Subcutaneous adipose tissue (tissue), 4 donors: ENCODE results near the gene SLC22A2. TPM values are rescaled to one million over a fixed set of nuclear protein-coding genes. Genes with fewer than 3 reads are reported as not detected.

Experiments
- total RNA-seq, 4 donors: library from RNA; depleted of rRNA; stranded (reverse); fragments of >200 nt; gene quantifications; one replicate each; pipeline ENCODE4 v1.1.0, GENCODE V29; 2016
- TF ChIP-seq, protein P1 (sequence below): fragments of 450-650 bp; IDR thresholded peaks from one replicate; pipeline ENCODE4 v1.5.1; 2016; ENCODE audit warnings: low read depth, mild to moderate bottlenecking, control low read depth, antibody characterized with exemption, moderate library complexity

SLC22A2 gene
- total RNA-seq, 4 donors from 2014 or later, result not detected

DNA sequence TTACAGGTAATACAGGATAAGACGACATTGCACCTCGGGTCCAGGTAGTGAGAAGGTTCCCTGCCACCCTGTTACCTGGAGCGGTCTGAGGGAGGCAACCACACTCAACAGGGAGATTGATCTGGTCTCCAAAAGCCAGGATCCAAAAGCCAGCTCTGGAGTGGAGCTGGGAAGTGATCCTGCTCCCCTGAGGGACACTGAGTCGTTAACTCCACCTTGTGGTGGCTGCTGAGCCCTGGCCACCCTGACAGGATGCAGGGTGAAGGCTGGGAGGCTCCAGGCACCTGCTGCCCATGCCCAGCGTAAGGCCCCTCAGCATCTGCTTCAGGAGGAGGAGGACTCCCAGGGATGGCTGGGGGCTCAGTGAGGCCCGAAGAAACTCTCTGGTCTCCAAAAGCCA lies 38.7 kb upstream of the SLC22A2 start:
- TF ChIP-seq, protein P1, sequence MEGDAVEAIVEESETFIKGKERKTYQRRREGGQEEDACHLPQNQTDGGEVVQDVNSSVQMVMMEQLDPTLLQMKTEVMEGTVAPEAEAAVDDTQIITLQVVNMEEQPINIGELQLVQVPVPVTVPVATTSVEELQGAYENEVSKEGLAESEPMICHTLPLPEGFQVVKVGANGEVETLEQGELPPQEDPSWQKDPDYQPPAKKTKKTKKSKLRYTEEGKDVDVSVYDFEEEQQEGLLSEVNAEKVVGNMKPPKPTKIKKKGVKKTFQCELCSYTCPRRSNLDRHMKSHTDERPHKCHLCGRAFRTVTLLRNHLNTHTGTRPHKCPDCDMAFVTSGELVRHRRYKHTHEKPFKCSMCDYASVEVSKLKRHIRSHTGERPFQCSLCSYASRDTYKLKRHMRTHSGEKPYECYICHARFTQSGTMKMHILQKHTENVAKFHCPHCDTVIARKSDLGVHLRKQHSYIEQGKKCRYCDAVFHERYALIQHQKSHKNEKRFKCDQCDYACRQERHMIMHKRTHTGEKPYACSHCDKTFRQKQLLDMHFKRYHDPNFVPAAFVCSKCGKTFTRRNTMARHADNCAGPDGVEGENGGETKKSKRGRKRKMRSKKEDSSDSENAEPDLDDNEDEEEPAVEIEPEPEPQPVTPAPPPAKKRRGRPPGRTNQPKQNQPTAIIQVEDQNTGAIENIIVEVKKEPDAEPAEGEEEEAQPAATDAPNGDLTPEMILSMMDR, result no peak

DNA sequence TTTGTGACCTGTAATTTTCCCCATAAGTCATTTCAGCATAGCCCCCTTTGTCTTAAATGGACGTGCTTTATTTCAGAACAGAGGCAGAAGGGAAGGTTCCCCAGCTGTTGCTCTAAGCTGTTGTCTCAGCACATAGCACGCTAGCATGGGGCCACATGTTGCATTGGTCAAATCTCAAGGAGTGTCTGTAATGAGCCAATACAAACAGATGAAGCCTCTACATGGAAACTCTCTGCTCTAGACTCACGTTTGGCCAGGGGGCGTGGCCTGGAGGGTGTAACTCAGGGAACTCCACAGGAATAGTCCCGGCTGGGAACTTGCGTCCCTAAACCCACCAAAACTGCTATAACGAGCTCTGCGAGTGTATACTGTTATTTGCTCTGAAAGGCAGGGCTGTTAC lies 35.2 kb upstream of the SLC22A2 start:
- TF ChIP-seq, protein P1, result no peak

DNA sequence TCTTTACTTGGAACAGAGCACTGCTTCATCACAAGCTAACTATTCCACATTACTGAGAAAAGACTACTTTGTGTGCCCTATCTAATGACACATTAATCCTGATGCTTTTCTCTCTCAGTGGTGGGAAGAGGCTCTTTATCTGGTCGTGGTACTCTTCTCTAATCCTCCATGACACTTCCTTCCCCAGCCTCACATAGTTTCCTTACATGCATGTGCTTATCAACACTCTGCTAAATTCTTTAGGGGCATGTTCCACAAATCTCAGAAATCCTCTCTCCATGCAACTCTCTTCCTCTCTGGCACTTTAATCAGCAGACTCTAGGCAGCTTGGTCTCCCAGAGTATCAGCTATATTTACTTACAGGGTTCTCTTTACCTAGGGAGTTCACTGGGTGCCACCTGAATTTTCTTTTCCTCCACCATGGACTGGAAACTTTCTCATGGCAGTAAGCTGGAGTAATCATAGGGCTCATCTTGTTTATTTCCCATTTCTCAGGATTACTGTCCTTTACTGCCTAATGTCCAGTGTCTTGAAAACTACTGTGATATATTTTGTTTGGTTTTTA lies 27.0 kb upstream of the SLC22A2 start:
- TF ChIP-seq, protein P1, result no peak

GRCh38 chr6:160284575-160284974 lies 26.0 kb upstream of the SLC22A2 start:
- TF ChIP-seq, protein P1, result no peak

GRCh38 chr6:160282444-160282843 lies 23.8 kb upstream of the SLC22A2 start:
- TF ChIP-seq, protein P1, result no peak

GRCh38 chr6:160279850-160280249 lies 21.2 kb upstream of the SLC22A2 start:
- TF ChIP-seq, protein P1, result no peak

- TF ChIP-seq, protein P1, result no peak
Observed at GRCh38 chr6:160278786-160279310, 20.2 kb upstream of the SLC22A2 start.
